Thoracic aorta (tissue), 2 donors: ENCODE data around the gene TEAD1. TPM values are rescaled to one million over a fixed set of nuclear protein-coding genes. Genes with fewer than 3 reads are reported as not detected.

Experiments used
- ATAC-seq: fragments of 150-250 bp; one replicate; pipeline ENCODE4 v1.8.0; 2017; ENCODE audit warnings: low read depth; ENCODE audit not compliant: insufficient number of reproducible peaks, low FRiP score
- DNase-seq: peaks from one replicate; pipeline ENCODE4 v3.0.0-alpha.2; 2020; ENCODE audit warnings: low spot score
- H3K27ac ChIP-seq, 2 donors: fragments of 200-600 bp; sonication (generic); 1 replicate in 1 of 2; 2 replicates in 1 of 2; pipeline ENCODE4 v1.5.1; 2016; ENCODE audit warnings: mild to moderate bottlenecking in 2 of 2, moderate library complexity in 2 of 2
- H3K27me3 ChIP-seq: fragments of 200-600 bp; sonication (generic); replicated peaks from 2 replicates; pipeline ENCODE4 v1.6.0; 2016; ENCODE audit warnings: mild to moderate bottlenecking; ENCODE audit not compliant: insufficient read depth
- H3K36me3 ChIP-seq: fragments of 200-600 bp; sonication (generic); one replicate; pipeline ENCODE4 v1.5.1; 2016
- H3K4me1 ChIP-seq, 2 donors: fragments of 200-600 bp; sonication (generic); 1 replicate in 1 of 2; 2 replicates in 1 of 2; pipeline versions ENCODE4 v1.5.1 to v1.6.0; 2016; ENCODE audit warnings: low read depth in 2 of 2, mild to moderate bottlenecking in 1 of 2; ENCODE audit not compliant: control insufficient read depth in 1 of 2
- H3K4me3 ChIP-seq: fragments of 200-600 bp; sonication (generic); 2 replicates; pipeline ENCODE4 v1.5.1; 2016; ENCODE audit warnings: mild to moderate bottlenecking
- H3K9me3 ChIP-seq: fragments of 200-600 bp; sonication (generic); 2 replicates; pipeline ENCODE4 v1.5.1; 2016
- CTCF ChIP-seq: fragments of 200-600 bp; sonication (generic); IDR thresholded peaks from one replicate; pipeline ENCODE4 v1.5.1; 2019; ENCODE audit warnings: antibody characterized with exemption
- total RNA-seq, 2 donors: library from RNA; depleted of rRNA; stranded (reverse); fragments of >200 nt; gene quantifications; one replicate each; pipeline versions ENCODE4 v1.1.0 to v1.2.3, GENCODE V29; 2016

TEAD1 gene
- total RNA-seq, 2 donors from 2014 or later: 57.3 to 164 TPM

DNA sequence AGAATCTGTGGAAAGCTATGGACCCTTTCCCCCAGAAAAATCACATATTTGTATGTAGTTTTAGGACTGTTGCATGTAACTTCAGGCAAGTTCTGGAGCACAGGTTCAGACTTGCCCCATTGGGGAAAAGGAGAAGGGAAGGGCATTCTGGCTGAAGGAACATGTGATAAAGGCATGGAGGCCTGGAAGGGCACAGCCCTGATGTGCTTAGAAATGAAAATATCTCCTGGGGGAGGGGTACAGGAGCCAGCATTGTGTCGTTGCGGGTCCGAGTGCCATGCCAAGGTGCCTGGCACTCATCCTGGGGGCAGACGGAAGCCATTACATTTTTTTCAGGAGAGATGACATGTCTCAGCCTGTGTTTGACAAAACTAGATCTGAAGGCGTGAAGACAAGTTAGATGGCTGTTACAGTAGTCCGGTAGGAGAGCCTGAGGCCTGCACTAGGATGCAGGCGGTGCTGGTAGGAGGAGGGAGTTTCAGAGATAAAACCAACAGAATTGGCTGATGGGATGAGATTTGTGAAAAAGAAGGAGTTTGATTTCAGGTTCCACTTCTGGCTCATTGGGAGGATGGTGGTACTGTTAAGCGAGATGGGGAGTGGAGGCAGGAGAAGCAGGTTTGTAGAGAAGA is 96.9 kb downstream of the TEAD1 start:
- no peak overlapping the region for H3K4me3 ChIP-seq
- H3K27ac ChIP-seq: no peak overlapping the region
- peaks cover 8 to 27% of the 10 kb centered on the region in 2 donors for H3K4me1 ChIP-seq
- no peak for DNase-seq
- no peak for TF ChIP-seq CTCF
- H3K9me3 ChIP-seq: no peaks in the 10 kb centered on the region
- no peak for ATAC-seq
- H3K27me3 ChIP-seq: no peaks in the 10 kb centered on the region
- H3K36me3 ChIP-seq: no peaks in the 10 kb centered on the region

GRCh38 chr11:12771875-12772274 is 97.7 kb downstream of the TEAD1 start:
- ATAC-seq: no peak
- H3K4me3 ChIP-seq: no peak overlapping the region
- peaks cover 8 to 27% of the 10 kb centered on the region in 2 donors for H3K4me1 ChIP-seq
- no peak overlapping the region for H3K27ac ChIP-seq
- no peaks in the 10 kb centered on the region for H3K27me3 ChIP-seq
- no peaks in the 10 kb centered on the region for H3K36me3 ChIP-seq
- no peak for TF ChIP-seq CTCF
- no peak for DNase-seq
- H3K9me3 ChIP-seq: no peaks in the 10 kb centered on the region

DNA sequence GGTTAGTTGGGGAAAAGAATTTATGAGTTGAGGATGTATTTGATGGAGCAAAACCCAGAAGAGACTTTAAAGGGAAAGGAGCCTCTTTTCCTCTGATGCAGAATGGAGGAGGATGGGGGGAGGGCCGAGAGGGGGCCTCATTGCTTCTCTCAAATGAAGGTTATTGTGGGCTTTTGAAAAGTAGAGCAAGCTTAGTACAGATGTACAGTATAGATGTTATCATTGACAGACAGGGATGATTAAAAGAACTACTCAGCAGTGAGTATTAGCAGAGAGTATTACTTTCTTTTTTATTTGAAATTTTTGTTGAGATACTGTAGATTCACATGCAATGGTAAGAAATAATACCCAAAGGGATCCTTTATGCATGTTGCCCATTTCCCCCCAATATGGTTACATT is 98.1 kb downstream of the TEAD1 start:
- Histone ChIP-seq H3K27me3 (no peaks in the 10 kb centered on the region), H3K4me1 (peaks cover 8 to 23% of the 10 kb centered on the region in 2 donors), H3K4me3 (no peak overlapping the region), H3K9me3 (no peaks in the 10 kb centered on the region), H3K27ac (no peak overlapping the region), H3K36me3 (no peaks in the 10 kb centered on the region)
- DNase-seq (no peak), ATAC-seq (no peak)
- TF ChIP-seq CTCF: no peak

GRCh38 chr11:12773591-12773990 is 99.4 kb downstream of the TEAD1 start:
- Histone ChIP-seq H3K27me3 (no peaks in the 10 kb centered on the region), H3K27ac (no peak overlapping the region), H3K36me3 (no peaks in the 10 kb centered on the region), H3K4me3 (no peak overlapping the region), H3K4me1 (peaks cover 8 to 17% of the 10 kb centered on the region in 2 donors), H3K9me3 (no peaks in the 10 kb centered on the region)
- TF ChIP-seq CTCF: no peak
- DNase-seq (no peak), ATAC-seq (no peak)

DNA sequence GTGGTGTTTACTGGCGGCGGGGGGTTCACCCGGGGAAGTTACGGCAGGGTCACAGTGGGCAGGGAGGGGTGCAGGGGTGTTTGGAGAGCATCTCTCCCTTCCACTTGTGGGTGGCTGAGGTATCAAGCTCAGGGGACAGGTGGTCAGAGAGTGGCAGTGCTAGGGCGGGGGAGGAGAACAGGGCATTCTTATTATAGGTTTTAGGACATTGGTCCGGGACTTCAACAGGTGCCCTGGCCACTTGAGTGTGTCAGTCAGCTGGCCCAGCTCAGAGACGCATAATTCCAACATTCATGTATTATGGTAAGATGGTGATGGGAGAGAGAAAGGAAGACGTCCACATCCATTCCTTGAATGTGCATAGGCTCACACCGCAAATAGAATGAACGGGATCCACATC is 101.7 kb downstream of the TEAD1 start:
- Histone ChIP-seq H3K4me3 (no peak overlapping the region), H3K36me3 (no peaks in the 10 kb centered on the region), H3K27ac (no peak overlapping the region), H3K4me1 (no peaks in the 10 kb centered on the region), H3K27me3 (no peaks in the 10 kb centered on the region), H3K9me3 (no peaks in the 10 kb centered on the region)
- TF ChIP-seq CTCF: no peak
- ATAC-seq (no peak), DNase-seq (no peak)
